SH-SY5Y (cell line): Measurements from ENCODE around the gene ADPRHL1.

Source experiments
- GATA2 ChIP-seq: IDR thresholded peaks from 2 replicates; pipeline ENCODE4 v1.6.1; 2011; ENCODE audit warnings: mild to moderate bottlenecking, low read depth, low read length
- GATA3 ChIP-seq: IDR thresholded peaks from 2 replicates; pipeline ENCODE4 v1.6.1; 2011; ENCODE audit warnings: low read depth, mild to moderate bottlenecking, low read length, moderate library complexity

DNA sequence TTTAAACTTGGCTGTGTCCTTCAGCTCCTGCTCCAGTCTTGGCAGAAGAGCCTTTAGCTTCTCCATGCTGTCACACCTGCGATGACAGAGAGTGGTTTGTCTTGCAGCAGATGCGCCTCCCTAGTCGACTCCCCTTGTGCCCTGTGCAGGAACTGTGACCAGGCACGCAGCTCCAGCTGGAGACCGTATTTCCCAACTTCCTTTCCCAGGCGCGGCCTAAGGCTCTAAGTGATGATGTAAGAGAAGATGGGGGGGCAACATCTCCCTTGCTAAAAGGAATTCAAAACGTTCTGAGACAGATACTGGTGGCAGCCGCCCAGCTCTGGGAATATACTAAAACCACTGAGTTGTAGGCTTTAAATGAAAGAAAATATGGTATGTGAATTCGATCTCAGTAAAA is 20.9 kb upstream of the ADPRHL1 start:
- no peak for TF ChIP-seq GATA2
- no peak for TF ChIP-seq GATA3
